ENCODE data around the gene KRT222.

DNA sequence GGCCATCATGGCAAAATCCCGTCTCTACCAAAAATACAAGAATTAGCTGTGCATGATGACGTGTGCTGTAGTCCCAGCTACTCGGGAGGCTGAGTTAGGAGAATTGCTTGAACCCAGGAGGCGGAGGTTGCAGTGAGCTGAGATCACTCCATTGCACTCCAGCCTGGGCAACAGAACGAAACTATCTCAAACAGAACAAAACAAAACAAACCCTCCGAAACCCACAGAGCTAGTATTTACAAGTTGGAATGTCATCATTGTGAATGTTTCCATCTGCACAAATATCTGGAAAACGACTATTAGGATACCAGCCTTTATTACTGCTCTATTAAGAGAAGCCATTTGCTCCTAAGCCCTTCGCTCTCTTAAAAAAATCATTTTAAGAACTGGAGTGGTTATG, 43.4 kb downstream of the KRT222 start:
- TF ChIP-seq, protein P1, sequence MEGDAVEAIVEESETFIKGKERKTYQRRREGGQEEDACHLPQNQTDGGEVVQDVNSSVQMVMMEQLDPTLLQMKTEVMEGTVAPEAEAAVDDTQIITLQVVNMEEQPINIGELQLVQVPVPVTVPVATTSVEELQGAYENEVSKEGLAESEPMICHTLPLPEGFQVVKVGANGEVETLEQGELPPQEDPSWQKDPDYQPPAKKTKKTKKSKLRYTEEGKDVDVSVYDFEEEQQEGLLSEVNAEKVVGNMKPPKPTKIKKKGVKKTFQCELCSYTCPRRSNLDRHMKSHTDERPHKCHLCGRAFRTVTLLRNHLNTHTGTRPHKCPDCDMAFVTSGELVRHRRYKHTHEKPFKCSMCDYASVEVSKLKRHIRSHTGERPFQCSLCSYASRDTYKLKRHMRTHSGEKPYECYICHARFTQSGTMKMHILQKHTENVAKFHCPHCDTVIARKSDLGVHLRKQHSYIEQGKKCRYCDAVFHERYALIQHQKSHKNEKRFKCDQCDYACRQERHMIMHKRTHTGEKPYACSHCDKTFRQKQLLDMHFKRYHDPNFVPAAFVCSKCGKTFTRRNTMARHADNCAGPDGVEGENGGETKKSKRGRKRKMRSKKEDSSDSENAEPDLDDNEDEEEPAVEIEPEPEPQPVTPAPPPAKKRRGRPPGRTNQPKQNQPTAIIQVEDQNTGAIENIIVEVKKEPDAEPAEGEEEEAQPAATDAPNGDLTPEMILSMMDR (IDR thresholded peaks at IDR 0.05; ENCODE audit: insufficient read depth, low read length), result no peak
- TF ChIP-seq, protein P2, sequence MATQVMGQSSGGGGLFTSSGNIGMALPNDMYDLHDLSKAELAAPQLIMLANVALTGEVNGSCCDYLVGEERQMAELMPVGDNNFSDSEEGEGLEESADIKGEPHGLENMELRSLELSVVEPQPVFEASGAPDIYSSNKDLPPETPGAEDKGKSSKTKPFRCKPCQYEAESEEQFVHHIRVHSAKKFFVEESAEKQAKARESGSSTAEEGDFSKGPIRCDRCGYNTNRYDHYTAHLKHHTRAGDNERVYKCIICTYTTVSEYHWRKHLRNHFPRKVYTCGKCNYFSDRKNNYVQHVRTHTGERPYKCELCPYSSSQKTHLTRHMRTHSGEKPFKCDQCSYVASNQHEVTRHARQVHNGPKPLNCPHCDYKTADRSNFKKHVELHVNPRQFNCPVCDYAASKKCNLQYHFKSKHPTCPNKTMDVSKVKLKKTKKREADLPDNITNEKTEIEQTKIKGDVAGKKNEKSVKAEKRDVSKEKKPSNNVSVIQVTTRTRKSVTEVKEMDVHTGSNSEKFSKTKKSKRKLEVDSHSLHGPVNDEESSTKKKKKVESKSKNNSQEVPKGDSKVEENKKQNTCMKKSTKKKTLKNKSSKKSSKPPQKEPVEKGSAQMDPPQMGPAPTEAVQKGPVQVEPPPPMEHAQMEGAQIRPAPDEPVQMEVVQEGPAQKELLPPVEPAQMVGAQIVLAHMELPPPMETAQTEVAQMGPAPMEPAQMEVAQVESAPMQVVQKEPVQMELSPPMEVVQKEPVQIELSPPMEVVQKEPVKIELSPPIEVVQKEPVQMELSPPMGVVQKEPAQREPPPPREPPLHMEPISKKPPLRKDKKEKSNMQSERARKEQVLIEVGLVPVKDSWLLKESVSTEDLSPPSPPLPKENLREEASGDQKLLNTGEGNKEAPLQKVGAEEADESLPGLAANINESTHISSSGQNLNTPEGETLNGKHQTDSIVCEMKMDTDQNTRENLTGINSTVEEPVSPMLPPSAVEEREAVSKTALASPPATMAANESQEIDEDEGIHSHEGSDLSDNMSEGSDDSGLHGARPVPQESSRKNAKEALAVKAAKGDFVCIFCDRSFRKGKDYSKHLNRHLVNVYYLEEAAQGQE (IDR thresholded peaks at IDR 0.05; ENCODE audit: insufficient replicate concordance, low read depth), result no peak
- TF ChIP-seq SPI1 (IDR thresholded peaks at IDR 0.05; ENCODE audit: borderline replicate concordance, low read depth), result no peak
- no peak for TF ChIP-seq POLR2AphosphoS5 (IDR thresholded peaks at IDR 0.05; ENCODE audit: low read depth)
- TF ChIP-seq GABPA (IDR thresholded peaks at IDR 0.05; ENCODE audit: low read depth), result no peak
